RWPE1 (cell line): Measurements from ENCODE around the gene NDUFC1.
"Not testable (repeated sequence)": the region's sequence is repeated elsewhere in the genome, so short reads cannot be mapped to it uniquely, and the experiment has no call there.

Experiments used
- CTCF ChIA-PET: fragments of 350-600 bp; sonication (Branson Sonifier 250); formaldehyde crosslinking; extraction: SDS; loops from one replicate; lab custom pipeline; 2021; lab: Yijun Ruan, JAX
- POLR2A ChIA-PET: fragments of 400-600 bp; formaldehyde crosslinking; extraction: SDS; loops from one replicate; lab custom pipeline; 2020; ENCODE audit warnings: antibody characterized with exemption; ENCODE audit not compliant: low non-redundant PET; lab: Yijun Ruan, JAX
- DNase-seq: peaks from one replicate; pipeline ENCODE4 v3.0.0; 2012; ENCODE audit warnings: low spot score
- H3K27ac ChIP-seq: fragments of 450-650 bp; 2 replicates; pipeline ENCODE4 v1.5.1; 2017
- TF ChIP-seq, protein P1 (sequence below): fragments of 450-650 bp; conservative IDR thresholded peaks from 2 replicates; pipeline ENCODE4 v1.5.1; 2017; ENCODE audit warnings: low read depth, mild to moderate bottlenecking

Gene NDUFC1

DNA sequence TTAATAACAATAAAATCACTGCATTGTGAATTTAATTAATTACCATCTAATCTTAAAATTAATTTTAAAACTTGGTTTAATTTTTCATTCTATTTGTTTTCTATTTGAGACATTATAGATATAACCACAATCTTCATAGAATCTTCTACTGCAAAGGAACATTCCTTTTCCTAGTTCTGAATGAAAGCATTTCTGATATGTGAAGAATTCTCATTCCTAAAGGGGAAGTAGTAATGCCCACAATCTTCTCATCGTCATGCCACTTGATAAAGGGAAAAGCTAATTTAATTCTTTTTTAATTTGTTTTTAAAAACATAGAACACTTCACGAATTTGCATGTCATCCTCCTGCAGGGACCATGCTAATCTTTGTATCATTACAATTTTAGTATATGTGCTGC lies 45.9 kb downstream of the NDUFC1 start:
- TF ChIP-seq, protein P1, sequence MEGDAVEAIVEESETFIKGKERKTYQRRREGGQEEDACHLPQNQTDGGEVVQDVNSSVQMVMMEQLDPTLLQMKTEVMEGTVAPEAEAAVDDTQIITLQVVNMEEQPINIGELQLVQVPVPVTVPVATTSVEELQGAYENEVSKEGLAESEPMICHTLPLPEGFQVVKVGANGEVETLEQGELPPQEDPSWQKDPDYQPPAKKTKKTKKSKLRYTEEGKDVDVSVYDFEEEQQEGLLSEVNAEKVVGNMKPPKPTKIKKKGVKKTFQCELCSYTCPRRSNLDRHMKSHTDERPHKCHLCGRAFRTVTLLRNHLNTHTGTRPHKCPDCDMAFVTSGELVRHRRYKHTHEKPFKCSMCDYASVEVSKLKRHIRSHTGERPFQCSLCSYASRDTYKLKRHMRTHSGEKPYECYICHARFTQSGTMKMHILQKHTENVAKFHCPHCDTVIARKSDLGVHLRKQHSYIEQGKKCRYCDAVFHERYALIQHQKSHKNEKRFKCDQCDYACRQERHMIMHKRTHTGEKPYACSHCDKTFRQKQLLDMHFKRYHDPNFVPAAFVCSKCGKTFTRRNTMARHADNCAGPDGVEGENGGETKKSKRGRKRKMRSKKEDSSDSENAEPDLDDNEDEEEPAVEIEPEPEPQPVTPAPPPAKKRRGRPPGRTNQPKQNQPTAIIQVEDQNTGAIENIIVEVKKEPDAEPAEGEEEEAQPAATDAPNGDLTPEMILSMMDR = no peak
- CTCF ChIA-PET = no interaction called here
- no peak overlapping the region for H3K27ac ChIP-seq
- no peak for DNase-seq
- POLR2A ChIA-PET = no interaction called here

DNA sequence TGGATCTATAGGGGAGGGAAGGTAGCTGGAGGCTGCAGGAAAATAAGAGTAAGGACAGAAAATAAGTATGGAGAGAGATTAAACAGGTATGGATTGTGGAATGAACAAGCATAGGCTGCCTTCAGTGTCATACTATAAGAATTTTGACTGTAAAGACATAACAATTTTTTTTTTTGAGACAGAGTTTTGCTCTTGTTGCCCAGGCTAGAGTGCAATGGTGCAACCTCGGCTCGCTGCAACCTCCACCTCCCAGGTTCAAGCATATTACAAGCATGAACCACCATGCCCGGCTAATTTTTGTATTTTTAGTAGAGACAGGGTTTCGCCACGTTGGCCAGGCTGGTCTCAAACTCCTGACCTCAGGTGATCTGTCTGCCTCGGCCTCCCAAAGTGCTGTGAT lies 46.7 kb downstream of the NDUFC1 start:
- CTCF ChIA-PET, DNase-seq, POLR2A ChIA-PET, H3K27ac ChIP-seq: not testable (repeated sequence)

DNA sequence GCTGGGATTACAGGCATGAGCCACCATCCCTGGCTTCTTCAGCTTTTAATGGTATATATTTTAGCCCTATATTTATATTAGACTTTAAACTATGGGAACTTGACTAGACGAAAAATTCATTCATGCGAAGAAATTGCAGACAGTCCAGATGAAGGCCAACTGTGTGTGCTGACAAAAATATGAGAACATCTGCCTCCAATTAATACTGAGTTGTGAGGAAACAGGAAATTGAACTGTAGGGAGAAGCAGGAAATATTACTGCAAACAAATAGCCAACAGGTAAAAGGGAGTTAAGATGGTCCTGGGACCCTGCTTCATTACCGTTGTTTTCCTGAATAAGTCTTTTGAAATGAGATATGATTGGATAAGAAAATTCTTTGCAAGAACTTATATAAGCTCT lies 48.6 kb downstream of the NDUFC1 start:
- H3K27ac ChIP-seq = no peak overlapping the region
- POLR2A ChIA-PET = no interaction called here
- DNase-seq = no peak
- TF ChIP-seq, protein P1 = no peak
- CTCF ChIA-PET = no interaction called here

DNA sequence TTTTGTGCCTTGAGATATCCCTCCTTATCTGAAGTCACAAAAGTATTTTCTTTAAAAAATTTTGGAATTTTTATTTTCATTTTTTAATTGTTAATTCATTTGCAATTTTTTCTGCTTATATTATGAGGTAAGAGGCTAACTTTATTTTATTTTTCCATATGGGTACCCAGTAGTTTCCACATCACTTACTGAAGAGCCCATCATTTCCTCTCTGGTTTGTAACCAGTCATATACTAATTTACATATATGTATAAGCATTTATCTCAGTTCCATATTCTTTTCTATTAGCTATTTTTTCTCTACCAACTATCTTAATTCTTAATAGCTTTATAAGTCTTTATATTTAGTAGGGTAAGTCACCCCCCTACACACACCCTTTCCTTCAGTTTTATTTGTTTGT lies 49.2 kb downstream of the NDUFC1 start:
- POLR2A ChIA-PET = no interaction called here
- DNase-seq = no peak
- no peak overlapping the region for H3K27ac ChIP-seq
- CTCF ChIA-PET = interaction anchor here (0.6 kb wide), 1 partner anchor 24 kb away, joined by 3 read pairs; no protein-coding TSS in a partner anchor
- TF ChIP-seq, protein P1 = no peak

DNA sequence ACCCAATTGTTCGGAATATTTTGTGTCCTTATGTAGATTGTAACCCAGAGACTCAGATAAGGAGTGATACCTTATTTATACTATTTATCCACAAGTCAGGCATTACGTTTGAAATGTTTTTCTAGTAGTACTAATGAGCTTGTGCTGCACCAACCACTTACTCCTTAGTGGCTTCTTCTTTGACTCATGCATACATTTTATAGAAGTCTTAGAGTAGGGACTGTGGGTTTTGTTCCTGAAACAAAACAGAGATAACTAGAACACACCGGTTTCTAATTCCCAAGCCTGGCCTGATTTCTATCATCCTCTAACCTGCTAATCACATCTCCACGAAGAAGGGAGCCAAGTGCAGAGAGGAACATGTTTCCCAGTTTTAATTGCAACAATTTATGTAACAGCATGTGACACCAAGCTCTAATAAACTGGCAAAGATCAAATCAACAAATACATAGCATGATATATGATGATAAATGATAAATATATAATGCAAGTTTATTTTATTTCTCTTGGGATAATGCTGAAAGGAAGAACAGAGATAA lies 54.5 kb downstream of the NDUFC1 start:
- CTCF ChIA-PET = no interaction called here

DNA sequence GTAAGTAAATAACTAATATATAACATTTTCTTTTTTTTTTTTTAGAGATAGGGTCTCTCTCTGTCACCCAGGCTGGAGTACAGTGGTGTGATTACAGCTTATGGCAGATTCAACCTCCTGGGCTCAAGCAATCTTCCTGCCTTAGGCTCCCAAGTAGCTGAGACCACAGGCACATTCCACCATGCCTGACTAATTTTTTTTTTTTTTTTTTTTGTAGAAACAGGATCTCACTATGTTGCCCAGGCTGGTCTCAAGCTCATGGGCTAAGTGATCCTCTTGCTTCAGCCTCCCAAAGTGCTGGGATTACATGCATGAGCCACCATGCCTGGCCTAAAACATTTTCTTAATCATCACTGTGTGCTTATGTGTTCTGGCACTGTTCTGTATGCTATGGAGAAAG lies 55.0 kb downstream of the NDUFC1 start:
- POLR2A ChIA-PET = no interaction called here
- H3K27ac ChIP-seq = no peak overlapping the region
- no peak for DNase-seq
- CTCF ChIA-PET = interaction anchor here (0.6 kb wide), 1 partner anchor 46 kb away, joined by 4 read pairs; no protein-coding TSS in a partner anchor
- TF ChIP-seq, protein P1 = no peak

More for the DNA sequence above, 54.5 kb downstream of the NDUFC1 start:
- H3K27ac ChIP-seq = no peak overlapping the region
- POLR2A ChIA-PET = no interaction called here
- no peak for DNase-seq
- TF ChIP-seq, protein P1 = no peak

DNA sequence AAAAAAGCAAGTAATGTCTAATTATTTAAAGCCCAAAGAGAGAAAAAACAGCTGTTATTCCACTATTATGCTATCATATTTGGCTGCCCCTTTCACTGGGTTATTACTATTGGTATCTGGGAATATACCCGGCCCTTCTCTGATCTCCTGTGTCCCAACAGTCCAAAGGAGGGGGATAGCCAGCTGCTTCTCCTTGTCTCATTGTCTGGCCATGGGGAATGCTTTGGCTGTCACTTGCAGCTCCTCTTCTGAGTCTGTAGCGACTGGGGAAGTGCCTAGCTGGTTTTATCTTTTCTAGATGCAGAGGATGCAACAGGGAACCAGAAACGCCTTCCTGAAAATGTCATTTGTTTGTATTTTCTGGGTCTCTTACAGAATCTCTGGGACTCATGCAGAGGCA lies 56.1 kb downstream of the NDUFC1 start:
- ChIA-PET CTCF (no interaction called here), POLR2A (no interaction called here)
- H3K27ac ChIP-seq = peak overlapping the region; percentile 36; the same call in 1 of the 2 replicates
- TF ChIP-seq, protein P1 = no peak
- DNase-seq = no peak
